GM18508 (cell line): Measurements from ENCODE around the gene GFRA3.

Source experiments
- ATAC-seq: cut with Tn5 transposase; IDR thresholded peaks from one replicate; pipeline ENCODE4 v1.9.1; 2021; ENCODE audit warnings: moderate number of reproducible peaks; ENCODE audit not compliant: insufficient read depth, unreplicated experiment

GFRA3 gene

DNA sequence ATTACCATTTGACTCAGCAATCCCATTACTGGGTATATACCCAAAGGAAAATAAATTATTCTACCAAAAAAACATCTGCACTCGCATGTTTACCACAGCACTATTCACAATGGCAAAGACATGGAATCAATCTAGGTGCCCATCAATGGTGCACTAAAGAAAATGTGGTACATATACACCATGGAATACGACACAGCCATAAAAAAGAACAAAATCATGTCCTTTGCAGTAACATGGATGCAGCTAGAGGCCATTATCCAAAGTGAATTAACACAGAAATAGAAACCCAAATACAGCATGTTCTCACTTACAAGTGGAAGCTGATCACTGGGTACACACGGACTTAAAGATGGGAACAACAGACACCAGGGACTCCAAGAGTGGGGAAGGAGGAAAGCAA, 63.4 kb downstream of the GFRA3 start:
- ATAC-seq, result no peak
